ENCODE data around the gene NCBP3. TPM values are rescaled to one million over a fixed set of nuclear protein-coding genes. Genes with fewer than 3 reads are reported as not detected.

Gene NCBP3
- total RNA-seq, 2 experiments from 2014 or later = 25.0 to 29.5 TPM

DNA sequence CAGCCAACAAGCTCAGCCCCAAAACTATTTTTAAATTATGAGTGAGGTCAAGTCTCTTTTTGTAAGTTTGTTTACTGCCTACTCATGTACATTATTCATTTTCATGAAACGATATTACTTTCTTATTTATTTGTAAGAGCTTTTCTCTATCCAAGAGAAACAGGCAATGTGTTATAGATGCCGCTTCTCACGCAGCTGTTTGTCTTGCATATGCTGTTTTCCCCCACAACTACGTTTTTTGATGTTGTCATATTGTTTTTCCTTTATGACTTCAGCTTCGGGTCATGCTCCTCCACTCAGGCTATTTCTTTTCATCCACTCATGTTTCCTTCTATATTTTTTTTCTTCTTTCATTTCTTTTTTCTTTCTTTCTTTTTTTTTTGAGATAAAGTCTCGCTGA, 65.1 kb downstream of the NCBP3 start:
- intact Hi-C loops (cut with DNase I, micrococcal nuclease) = loop anchor here in 1 of 2 experiments (10.0 kb wide), 1 partner anchor 46 kb away; no protein-coding TSS in a partner anchor
- Mint-ChIP-seq H3K4me1 (ENCODE audit: low read depth) (peaks cover 4% of the 10 kb centered on the region), H3K27ac (no peak overlapping the region), H3K36me3 (ENCODE audit: low read depth) (no peaks in the 10 kb centered on the region), H3K9me3 (no peaks in the 10 kb centered on the region), H3K4me3 (no peak overlapping the region), H3K27me3 (no peaks in the 10 kb centered on the region)
- H3K4me1 ChIP-seq (ENCODE audit: insufficient read depth, low read length) = no peaks in the 10 kb centered on the region
- DNase-seq = no peak
- H3K36me3 ChIP-seq (ENCODE audit: insufficient read depth, low read length) = no peaks in the 10 kb centered on the region
- TF ChIP-seq, protein P1, sequence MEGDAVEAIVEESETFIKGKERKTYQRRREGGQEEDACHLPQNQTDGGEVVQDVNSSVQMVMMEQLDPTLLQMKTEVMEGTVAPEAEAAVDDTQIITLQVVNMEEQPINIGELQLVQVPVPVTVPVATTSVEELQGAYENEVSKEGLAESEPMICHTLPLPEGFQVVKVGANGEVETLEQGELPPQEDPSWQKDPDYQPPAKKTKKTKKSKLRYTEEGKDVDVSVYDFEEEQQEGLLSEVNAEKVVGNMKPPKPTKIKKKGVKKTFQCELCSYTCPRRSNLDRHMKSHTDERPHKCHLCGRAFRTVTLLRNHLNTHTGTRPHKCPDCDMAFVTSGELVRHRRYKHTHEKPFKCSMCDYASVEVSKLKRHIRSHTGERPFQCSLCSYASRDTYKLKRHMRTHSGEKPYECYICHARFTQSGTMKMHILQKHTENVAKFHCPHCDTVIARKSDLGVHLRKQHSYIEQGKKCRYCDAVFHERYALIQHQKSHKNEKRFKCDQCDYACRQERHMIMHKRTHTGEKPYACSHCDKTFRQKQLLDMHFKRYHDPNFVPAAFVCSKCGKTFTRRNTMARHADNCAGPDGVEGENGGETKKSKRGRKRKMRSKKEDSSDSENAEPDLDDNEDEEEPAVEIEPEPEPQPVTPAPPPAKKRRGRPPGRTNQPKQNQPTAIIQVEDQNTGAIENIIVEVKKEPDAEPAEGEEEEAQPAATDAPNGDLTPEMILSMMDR (IDR thresholded peaks at IDR 0.05) = no peak
- ChIA-PET CTCF (no interaction called here), POLR2A (no interaction called here)
- ATAC-seq (ENCODE audit: poor library complexity) = no peak
- no peaks in the 10 kb centered on the region for H3K9me3 ChIP-seq (ENCODE audit: control insufficient read depth in 1 of 2, insufficient read depth in 1 of 2, low read length in 2 of 2)
- H3K27ac ChIP-seq (ENCODE audit: low read depth in 1 of 2, low read length in 2 of 2) = no peak overlapping the region
- no peak overlapping the region for H3K4me3 ChIP-seq (ENCODE audit: low read length)
- H3K27me3 ChIP-seq (ENCODE audit: control insufficient read depth in 1 of 2, insufficient read depth in 2 of 2, low read length in 2 of 2) = no peaks in the 10 kb centered on the region

DNA sequence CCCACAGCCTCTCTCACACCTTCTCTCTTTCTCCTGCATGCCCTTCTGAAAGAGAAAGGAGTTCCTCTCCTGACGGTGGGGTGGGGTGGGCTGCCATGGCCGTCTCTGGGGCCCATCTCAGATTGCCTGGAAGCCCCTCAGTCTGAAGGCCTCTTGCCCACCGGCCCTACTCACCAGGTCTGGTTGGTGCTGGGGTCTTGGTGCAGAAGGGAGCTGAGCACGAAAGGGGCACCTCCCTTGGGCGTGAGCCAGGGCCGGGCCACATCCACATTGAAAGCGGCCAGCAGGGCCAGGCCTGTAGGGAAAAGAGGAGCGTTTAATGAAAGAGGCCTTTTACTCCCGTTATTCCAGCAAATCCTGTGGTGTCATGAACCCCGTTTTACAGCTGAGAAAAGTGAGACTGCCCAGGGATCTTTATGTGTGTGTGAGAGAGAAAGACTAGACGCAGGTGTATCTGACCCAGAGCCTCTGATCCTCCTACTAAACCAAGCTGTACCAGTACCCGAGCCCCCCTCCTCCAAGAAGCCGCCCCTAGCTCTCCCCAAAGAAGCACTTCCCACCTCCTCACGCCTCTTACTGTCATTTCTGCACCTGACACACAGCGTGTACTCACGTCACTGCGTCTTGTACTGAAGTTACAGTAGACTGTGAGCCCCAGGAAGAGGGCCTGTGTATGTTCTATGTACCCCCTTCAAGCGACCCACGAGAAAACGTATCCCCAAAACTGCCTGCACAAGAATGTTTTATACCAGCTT, 68.5 kb downstream of the NCBP3 start:
- H3K36me3 Mint-ChIP-seq (ENCODE audit: low read depth) = no peaks in the 10 kb centered on the region
- intact Hi-C loops (cut with DNase I, micrococcal nuclease) = no loop called here
- H3K9me3 Mint-ChIP-seq = no peaks in the 10 kb centered on the region
- no peak overlapping the region for H3K4me3 Mint-ChIP-seq
- H3K4me1 ChIP-seq (ENCODE audit: insufficient read depth, low read length) = no peaks in the 10 kb centered on the region
- no peaks in the 10 kb centered on the region for H3K36me3 ChIP-seq (ENCODE audit: insufficient read depth, low read length)
- CTCF ChIA-PET = no interaction called here
- no peaks in the 10 kb centered on the region for H3K27me3 Mint-ChIP-seq
- ATAC-seq (ENCODE audit: poor library complexity) = no peak
- no peak for DNase-seq
- H3K4me3 ChIP-seq (ENCODE audit: low read length) = no peak overlapping the region
- no peaks in the 10 kb centered on the region for H3K27me3 ChIP-seq (ENCODE audit: control insufficient read depth in 1 of 2, insufficient read depth in 2 of 2, low read length in 2 of 2)
- H3K9me3 ChIP-seq (ENCODE audit: control insufficient read depth in 1 of 2, insufficient read depth in 1 of 2, low read length in 2 of 2) = no peaks in the 10 kb centered on the region
- H3K27ac ChIP-seq (ENCODE audit: low read depth in 1 of 2, low read length in 2 of 2) = no peak overlapping the region
- TF ChIP-seq, protein P1 (IDR thresholded peaks at IDR 0.05) = no peak
- POLR2A ChIA-PET = no interaction called here
- H3K4me1 Mint-ChIP-seq (ENCODE audit: low read depth) = peaks cover 3% of the 10 kb centered on the region
- no peak overlapping the region for H3K27ac Mint-ChIP-seq

DNA sequence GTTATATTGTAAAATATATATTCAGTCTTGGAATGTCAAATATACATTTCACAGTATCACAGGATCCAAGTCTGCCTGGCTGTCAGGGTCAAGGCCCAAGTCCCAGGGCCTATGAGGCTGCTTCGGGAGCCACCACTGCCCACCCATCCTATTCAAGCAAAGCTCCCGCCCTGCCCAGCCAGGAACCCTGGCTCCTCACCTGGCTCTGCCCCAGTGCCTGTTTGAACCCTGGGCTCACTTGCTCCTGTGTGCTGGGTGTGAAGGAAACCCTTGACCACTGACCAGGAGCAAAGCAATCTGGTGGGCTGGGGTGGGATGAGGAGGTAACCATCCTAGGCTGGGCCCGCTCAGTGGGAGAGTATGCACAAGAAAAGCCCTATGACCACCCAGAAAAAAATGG, 72.1 kb downstream of the NCBP3 start:
- Histone ChIP-seq H3K4me1 (ENCODE audit: insufficient read depth, low read length) (peaks cover 20% of the 10 kb centered on the region), H3K27me3 (ENCODE audit: control insufficient read depth in 1 of 2, insufficient read depth in 2 of 2, low read length in 2 of 2) (no peaks in the 10 kb centered on the region), H3K4me3 (ENCODE audit: low read length) (no peak overlapping the region), H3K9me3 (ENCODE audit: control insufficient read depth in 1 of 2, insufficient read depth in 1 of 2, low read length in 2 of 2) (no peaks in the 10 kb centered on the region), H3K27ac (ENCODE audit: low read depth in 1 of 2, low read length in 2 of 2) (no peak overlapping the region), H3K36me3 (ENCODE audit: insufficient read depth, low read length) (no peaks in the 10 kb centered on the region)
- Mint-ChIP-seq H3K27ac (no peak overlapping the region), H3K27me3 (no peaks in the 10 kb centered on the region), H3K9me3 (no peaks in the 10 kb centered on the region), H3K4me1 (ENCODE audit: low read depth) (peaks cover 32% of the 10 kb centered on the region), H3K36me3 (ENCODE audit: low read depth) (no peaks in the 10 kb centered on the region), H3K4me3 (no peak overlapping the region)
- TF ChIP-seq, protein P1 (IDR thresholded peaks at IDR 0.05) = no peak
- ChIA-PET POLR2A (no interaction called here), CTCF (no interaction called here)
- no peak for DNase-seq
- no peak for ATAC-seq (ENCODE audit: poor library complexity)
- intact Hi-C loops (cut with DNase I, micrococcal nuclease) = no loop called here

All from CD4-positive, alpha-beta T cell (primary cell).